ENCODE results near the gene HSPA4.

The HSPA4 gene

DNA sequence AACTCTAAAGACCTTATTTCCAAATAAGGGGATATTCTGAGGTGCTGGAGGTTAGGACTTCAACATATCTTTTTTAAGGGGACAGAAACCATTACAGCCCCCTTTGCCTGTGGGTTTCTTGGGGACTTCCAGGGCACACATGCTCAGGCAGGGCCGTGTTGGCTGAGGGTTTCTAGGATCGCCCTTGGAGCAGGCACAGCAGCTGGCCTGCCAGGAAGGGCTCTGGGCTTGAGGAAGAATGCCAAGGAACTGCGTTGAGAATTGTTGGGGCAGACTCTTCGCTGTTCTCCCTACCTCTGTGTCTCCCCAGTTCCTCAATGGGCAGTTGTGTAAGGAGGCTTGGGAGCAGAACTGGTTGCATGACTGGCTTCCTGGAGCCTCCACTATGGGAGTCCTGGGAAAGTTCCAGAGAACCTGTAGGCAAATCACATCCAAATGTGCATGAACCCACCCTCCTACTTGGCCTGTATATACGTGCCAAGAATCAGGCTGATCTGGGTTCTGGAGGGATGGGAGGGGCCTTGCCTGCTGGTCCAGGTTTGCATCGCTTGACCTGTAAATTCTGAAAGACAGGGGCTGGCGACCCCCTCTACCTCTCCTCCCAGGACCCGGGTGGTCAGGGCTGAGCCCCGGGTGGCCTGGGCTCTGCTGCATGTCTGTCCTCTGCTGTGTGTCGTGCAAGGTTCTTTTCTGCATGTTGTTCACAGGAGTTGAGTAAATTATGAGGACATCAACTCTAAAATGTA, 65.5 kb downstream of the HSPA4 start:
- no peak overlapping the region for H3K9ac ChIP-seq (ENCODE audit: low read depth, low read length)
- no peak overlapping the region for H3K4me3 ChIP-seq (ENCODE audit: low read length)
- peaks cover 6% of the 10 kb centered on the region for H3K4me1 ChIP-seq (ENCODE audit: control insufficient read depth, insufficient read depth, low read length)
- peaks cover 14% of the 10 kb centered on the region for H3K27me3 ChIP-seq (ENCODE audit: control insufficient read depth, insufficient read depth, low read length)
- no peaks in the 10 kb centered on the region for H3K9me3 ChIP-seq (replicated peaks; ENCODE audit: low read length)
- no peak overlapping the region for H3K4me2 ChIP-seq (ENCODE audit: low read length)
- no peaks in the 10 kb centered on the region for H3K36me3 ChIP-seq (ENCODE audit: insufficient read depth, low read length)

DNA sequence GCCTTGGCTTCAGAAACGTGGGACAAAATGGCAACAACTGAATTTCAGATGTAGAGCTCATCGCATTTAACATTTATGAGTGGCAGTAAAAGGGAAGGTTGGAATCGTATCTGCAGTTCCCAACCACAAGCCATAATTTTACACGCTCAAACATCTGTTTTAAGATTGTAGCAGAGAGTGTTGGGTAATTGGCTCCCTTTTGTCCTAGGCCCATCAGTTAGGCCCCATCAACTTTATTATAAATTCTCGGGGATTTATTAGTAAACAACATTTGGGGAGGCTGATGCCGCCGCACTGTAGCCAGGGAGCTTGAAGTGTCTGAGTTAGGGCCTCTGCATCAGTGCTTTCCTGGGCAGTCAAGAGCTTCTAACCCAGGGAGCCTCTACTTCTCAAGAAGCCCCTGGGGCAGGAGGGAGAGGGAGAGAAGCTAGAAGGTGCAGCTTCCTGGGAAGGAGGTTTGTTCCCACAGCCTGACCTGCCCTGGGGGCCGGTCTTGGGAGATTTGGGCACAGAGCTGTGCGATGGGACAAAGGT, 66.2 kb downstream of the HSPA4 start:
- H3K4me2 ChIP-seq (ENCODE audit: low read length) = no peak overlapping the region
- H3K27me3 ChIP-seq (ENCODE audit: control insufficient read depth, insufficient read depth, low read length) = peaks cover 14% of the 10 kb centered on the region
- no peak overlapping the region for H3K9ac ChIP-seq (ENCODE audit: low read depth, low read length)
- H3K4me3 ChIP-seq (ENCODE audit: low read length) = no peak overlapping the region
- no peaks in the 10 kb centered on the region for H3K9me3 ChIP-seq (replicated peaks; ENCODE audit: low read length)
- peaks cover 6% of the 10 kb centered on the region for H3K4me1 ChIP-seq (ENCODE audit: control insufficient read depth, insufficient read depth, low read length)
- no peaks in the 10 kb centered on the region for H3K36me3 ChIP-seq (ENCODE audit: insufficient read depth, low read length)

DNA sequence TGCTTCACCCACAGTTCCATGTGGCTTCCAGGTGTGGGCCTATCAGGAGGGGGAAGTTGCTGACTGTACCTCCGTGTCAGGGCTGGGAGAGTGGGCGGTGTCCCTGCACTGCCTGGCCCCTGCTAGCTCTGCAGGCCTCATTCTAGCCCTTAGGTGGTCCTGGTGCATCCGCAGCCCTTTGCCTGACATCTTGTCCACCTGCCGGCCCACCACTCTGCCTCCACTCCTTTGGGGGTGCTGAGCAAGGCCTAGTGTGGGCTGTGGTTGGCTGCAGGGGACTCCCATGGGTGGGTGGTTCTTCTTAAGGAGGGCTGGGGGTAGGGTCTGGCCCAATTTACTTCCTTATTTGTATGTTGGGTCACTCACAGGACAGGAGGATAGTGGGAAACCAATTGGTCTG, 66.9 kb downstream of the HSPA4 start:
- H3K4me1 ChIP-seq (ENCODE audit: control insufficient read depth, insufficient read depth, low read length) = no peaks in the 10 kb centered on the region
- H3K9ac ChIP-seq (ENCODE audit: low read depth, low read length) = no peak overlapping the region
- no peaks in the 10 kb centered on the region for H3K36me3 ChIP-seq (ENCODE audit: insufficient read depth, low read length)
- H3K27me3 ChIP-seq (ENCODE audit: control insufficient read depth, insufficient read depth, low read length) = peaks cover 19% of the 10 kb centered on the region
- no peak overlapping the region for H3K4me2 ChIP-seq (ENCODE audit: low read length)
- no peak overlapping the region for H3K4me3 ChIP-seq (ENCODE audit: low read length)
- H3K9me3 ChIP-seq (replicated peaks; ENCODE audit: low read length) = no peaks in the 10 kb centered on the region

DNA sequence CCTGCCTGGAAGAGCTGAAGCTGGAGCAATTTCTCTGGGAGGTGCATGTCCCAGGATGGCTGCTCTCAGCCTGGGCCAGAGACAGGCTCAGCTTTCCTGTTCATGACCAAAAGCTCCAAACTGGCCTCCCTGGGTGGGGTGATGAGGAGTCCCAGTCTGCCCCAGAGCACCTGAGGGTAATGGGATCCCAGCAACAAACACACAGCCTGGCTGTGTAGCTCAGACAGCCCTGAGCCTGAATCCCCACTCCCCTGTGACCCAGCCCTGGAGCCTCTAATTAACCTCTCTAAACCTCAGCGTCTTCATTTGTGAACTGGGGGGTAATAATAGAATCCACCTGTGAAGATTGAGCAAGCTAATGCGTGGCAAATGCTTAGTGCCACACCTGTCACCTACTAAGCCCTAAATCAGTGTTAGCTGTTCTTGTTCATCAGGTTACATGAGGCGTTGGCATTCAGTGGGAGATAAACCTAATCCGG, 67.5 kb downstream of the HSPA4 start:
- no peak overlapping the region for H3K4me3 ChIP-seq (ENCODE audit: low read length)
- no peaks in the 10 kb centered on the region for H3K4me1 ChIP-seq (ENCODE audit: control insufficient read depth, insufficient read depth, low read length)
- H3K4me2 ChIP-seq (ENCODE audit: low read length) = no peak overlapping the region
- no peaks in the 10 kb centered on the region for H3K36me3 ChIP-seq (ENCODE audit: insufficient read depth, low read length)
- H3K9me3 ChIP-seq (replicated peaks; ENCODE audit: low read length) = no peaks in the 10 kb centered on the region
- no peak overlapping the region for H3K9ac ChIP-seq (ENCODE audit: low read depth, low read length)
- H3K27me3 ChIP-seq (ENCODE audit: control insufficient read depth, insufficient read depth, low read length) = peaks cover 22% of the 10 kb centered on the region

DNA sequence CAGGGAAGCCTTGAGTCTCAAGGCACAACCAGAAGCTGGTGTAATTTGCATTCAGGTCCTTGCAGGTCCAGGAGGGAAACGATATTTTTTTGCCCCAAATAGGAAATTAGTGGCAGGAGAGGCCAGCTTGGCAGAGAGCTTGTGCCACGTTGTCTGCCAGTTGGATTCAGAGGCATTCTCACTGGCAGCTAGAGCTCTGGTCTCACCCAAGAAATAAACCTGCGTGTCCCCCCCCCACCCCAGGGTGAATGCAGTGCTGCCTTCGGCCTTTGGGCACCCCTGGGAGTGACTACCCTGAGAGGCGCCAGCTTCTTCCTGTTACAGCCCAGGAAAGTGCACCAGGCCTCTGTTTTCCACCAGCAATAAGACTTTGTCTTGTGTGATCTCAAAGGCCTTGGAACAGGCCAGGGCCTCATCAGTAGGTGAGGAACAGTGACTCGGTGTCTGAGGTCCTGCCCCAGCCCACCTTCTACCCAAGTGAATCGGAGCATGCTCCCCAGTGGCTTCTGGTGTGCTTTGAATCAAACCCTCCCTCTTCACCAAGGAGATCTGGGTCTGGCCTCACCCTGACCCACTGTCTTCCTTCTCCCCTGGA, 68.4 kb downstream of the HSPA4 start:
- Histone ChIP-seq H3K27me3 (ENCODE audit: control insufficient read depth, insufficient read depth, low read length) (peaks cover 22% of the 10 kb centered on the region), H3K9me3 (replicated peaks; ENCODE audit: low read length) (no peaks in the 10 kb centered on the region), H3K36me3 (ENCODE audit: insufficient read depth, low read length) (no peaks in the 10 kb centered on the region), H3K4me3 (ENCODE audit: low read length) (no peak overlapping the region), H3K4me2 (ENCODE audit: low read length) (no peak overlapping the region), H3K4me1 (ENCODE audit: control insufficient read depth, insufficient read depth, low read length) (no peaks in the 10 kb centered on the region), H3K9ac (ENCODE audit: low read depth, low read length) (no peak overlapping the region)

DNA sequence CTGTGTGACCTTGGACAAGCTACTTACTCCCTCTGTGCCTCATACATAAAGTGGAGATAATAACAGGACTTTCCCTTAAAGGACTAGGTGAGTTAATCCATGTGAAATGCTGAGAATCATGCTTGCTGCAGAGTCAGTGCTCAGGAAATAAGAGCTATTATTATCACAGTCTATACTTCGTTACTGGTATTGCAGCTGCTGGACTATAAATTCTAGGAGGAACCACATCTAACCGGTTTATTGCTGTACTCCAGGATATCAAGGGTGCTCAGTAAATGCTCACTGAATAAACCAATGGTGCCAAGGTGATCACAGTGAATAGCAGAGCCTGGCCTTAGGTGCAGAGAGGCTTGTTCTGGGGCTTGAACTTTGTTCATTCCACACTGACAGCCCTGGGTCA, 69.3 kb downstream of the HSPA4 start:
- H3K9me3 ChIP-seq (replicated peaks; ENCODE audit: low read length) = no peaks in the 10 kb centered on the region
- H3K27me3 ChIP-seq (ENCODE audit: control insufficient read depth, insufficient read depth, low read length) = peaks cover 22% of the 10 kb centered on the region
- H3K4me2 ChIP-seq (ENCODE audit: low read length) = no peak overlapping the region
- no peak overlapping the region for H3K9ac ChIP-seq (ENCODE audit: low read depth, low read length)
- H3K4me1 ChIP-seq (ENCODE audit: control insufficient read depth, insufficient read depth, low read length) = no peaks in the 10 kb centered on the region
- H3K4me3 ChIP-seq (ENCODE audit: low read length) = no peak overlapping the region
- H3K36me3 ChIP-seq (ENCODE audit: insufficient read depth, low read length) = no peaks in the 10 kb centered on the region

DNA sequence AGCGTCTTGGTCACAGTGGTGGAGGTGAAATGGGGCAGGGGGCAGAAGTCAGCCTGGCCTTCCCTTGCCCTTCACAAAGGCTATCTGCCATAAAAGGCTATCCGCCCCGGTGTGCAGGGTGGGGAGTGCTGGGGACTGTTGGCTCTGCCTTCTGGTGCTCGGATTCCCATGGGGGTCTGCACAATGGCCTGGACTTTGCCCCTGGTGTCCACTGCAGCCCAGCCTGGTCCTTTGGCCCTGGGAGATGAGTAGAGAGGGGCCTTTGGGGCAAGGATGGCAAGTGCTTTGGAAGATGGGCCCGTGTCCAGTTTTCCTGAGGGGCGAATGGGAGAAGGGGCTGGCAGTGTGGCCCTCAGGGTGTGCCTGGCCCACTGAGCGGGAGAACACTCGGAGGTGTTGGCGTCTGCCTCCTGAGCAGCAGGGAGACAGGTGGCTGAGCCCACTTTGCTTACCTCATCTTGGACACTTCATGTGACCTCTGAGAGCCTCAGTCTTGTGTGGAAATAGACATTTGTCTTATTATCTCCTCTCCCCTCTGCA, 69.9 kb downstream of the HSPA4 start:
- no peaks in the 10 kb centered on the region for H3K9me3 ChIP-seq (replicated peaks; ENCODE audit: low read length)
- H3K36me3 ChIP-seq (ENCODE audit: insufficient read depth, low read length) = no peaks in the 10 kb centered on the region
- H3K4me2 ChIP-seq (ENCODE audit: low read length) = no peak overlapping the region
- H3K27me3 ChIP-seq (ENCODE audit: control insufficient read depth, insufficient read depth, low read length) = peaks cover 23% of the 10 kb centered on the region
- H3K4me3 ChIP-seq (ENCODE audit: low read length) = no peak overlapping the region
- no peaks in the 10 kb centered on the region for H3K4me1 ChIP-seq (ENCODE audit: control insufficient read depth, insufficient read depth, low read length)
- no peak overlapping the region for H3K9ac ChIP-seq (ENCODE audit: low read depth, low read length)

DNA sequence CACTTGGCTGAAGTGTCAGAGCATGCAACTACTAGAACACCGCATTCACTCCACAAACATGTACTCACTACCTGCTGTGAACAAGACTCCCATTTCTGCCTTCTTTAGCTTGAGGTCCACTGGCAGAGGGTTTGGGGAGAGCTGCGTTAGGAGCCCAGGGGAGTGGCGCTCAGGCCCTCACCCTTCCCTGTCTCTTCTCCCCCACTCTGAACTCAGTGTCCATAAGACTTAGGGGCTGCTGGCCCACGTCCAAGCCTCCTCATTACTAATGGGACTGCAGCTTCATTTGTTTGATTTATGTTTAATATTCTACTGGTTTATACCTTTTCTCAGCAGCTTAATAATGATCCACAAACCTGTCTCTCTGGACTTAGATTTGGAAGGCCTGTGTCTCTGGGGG, 70.9 kb downstream of the HSPA4 start:
- Histone ChIP-seq H3K36me3 (ENCODE audit: insufficient read depth, low read length) (no peaks in the 10 kb centered on the region), H3K4me3 (ENCODE audit: low read length) (no peak overlapping the region), H3K4me1 (ENCODE audit: control insufficient read depth, insufficient read depth, low read length) (no peaks in the 10 kb centered on the region), H3K9ac (ENCODE audit: low read depth, low read length) (no peak overlapping the region), H3K27me3 (ENCODE audit: control insufficient read depth, insufficient read depth, low read length) (peaks cover 22% of the 10 kb centered on the region), H3K4me2 (ENCODE audit: low read length) (no peak overlapping the region), H3K9me3 (replicated peaks; ENCODE audit: low read length) (no peaks in the 10 kb centered on the region)

DNA sequence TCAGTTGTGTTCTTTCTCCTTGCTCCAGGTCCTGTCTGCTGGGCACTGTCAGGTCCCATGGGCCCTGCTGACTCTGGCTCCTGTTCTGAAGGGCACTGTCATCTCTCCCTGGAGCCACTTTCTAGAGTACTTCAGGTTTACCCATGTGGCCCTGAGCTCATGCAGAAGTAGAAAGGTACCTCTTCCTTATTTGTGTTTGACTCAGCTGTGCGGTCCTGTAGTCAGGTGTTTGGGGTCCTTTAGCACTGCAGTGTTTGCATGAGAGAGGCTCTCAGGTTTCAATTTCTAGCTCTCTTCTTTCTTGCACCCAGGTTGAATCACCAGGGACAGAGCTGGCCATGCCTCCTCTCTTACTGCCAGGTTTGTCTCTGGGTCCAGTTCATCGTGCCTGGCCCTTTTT, 71.5 kb downstream of the HSPA4 start:
- no peaks in the 10 kb centered on the region for H3K4me1 ChIP-seq (ENCODE audit: control insufficient read depth, insufficient read depth, low read length)
- no peaks in the 10 kb centered on the region for H3K9me3 ChIP-seq (replicated peaks; ENCODE audit: low read length)
- H3K4me2 ChIP-seq (ENCODE audit: low read length) = no peak overlapping the region
- no peaks in the 10 kb centered on the region for H3K36me3 ChIP-seq (ENCODE audit: insufficient read depth, low read length)
- H3K9ac ChIP-seq (ENCODE audit: low read depth, low read length) = no peak overlapping the region
- no peak overlapping the region for H3K4me3 ChIP-seq (ENCODE audit: low read length)
- H3K27me3 ChIP-seq (ENCODE audit: control insufficient read depth, insufficient read depth, low read length) = peaks cover 20% of the 10 kb centered on the region

DNA sequence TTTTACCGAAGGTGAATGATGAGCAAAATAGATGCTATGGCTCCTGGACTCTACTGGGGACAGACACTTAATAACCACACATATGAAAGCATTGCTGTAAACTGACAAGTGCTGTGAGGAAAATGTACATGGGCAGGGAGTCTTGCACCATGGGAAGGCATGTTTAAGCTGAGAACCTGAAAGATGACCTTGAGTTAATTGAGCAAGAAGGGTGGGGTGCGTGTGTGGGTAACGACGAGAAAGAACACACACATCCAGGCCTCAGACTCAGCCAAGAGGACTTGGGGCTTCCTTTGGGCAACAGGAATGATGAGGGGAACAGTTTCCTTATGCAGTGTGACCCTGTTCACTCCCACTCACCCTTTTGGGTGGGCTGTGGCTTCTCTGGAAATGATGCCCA, 73.1 kb downstream of the HSPA4 start:
- H3K9me3 ChIP-seq (replicated peaks; ENCODE audit: low read length) = no peaks in the 10 kb centered on the region
- H3K4me2 ChIP-seq (ENCODE audit: low read length) = no peak overlapping the region
- no peaks in the 10 kb centered on the region for H3K36me3 ChIP-seq (ENCODE audit: insufficient read depth, low read length)
- no peak overlapping the region for H3K9ac ChIP-seq (ENCODE audit: low read depth, low read length)
- H3K4me1 ChIP-seq (ENCODE audit: control insufficient read depth, insufficient read depth, low read length) = no peaks in the 10 kb centered on the region
- H3K4me3 ChIP-seq (ENCODE audit: low read length) = no peak overlapping the region
- H3K27me3 ChIP-seq (ENCODE audit: control insufficient read depth, insufficient read depth, low read length) = peaks cover 35% of the 10 kb centered on the region

DNA sequence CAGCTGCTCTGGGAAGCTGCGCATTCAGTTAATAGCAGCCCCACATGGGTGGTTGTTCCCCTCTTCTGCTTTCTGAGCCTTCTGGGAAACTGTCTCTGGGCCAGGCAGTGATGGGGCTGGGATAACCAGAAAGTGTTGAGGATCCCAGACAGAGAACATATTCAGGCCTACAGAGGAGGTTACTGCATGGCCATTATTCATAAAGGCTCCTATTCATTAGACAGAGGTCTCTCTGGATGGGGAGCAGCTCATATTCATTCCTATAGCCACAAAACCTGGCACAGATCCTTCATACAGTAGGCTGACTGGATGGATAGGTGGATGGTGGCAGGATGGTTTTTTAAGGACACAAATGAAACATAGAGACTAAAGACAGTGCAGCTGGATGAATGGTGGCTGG, 76.3 kb downstream of the HSPA4 start:
- Histone ChIP-seq H3K4me3 (ENCODE audit: low read length) (no peak overlapping the region), H3K27me3 (ENCODE audit: control insufficient read depth, insufficient read depth, low read length) (peaks cover 37% of the 10 kb centered on the region), H3K9ac (ENCODE audit: low read depth, low read length) (no peak overlapping the region), H3K9me3 (replicated peaks; ENCODE audit: low read length) (no peaks in the 10 kb centered on the region), H3K36me3 (ENCODE audit: insufficient read depth, low read length) (no peaks in the 10 kb centered on the region), H3K4me1 (ENCODE audit: control insufficient read depth, insufficient read depth, low read length) (no peaks in the 10 kb centered on the region), H3K4me2 (ENCODE audit: low read length) (no peak overlapping the region)

Data from skeletal muscle satellite cell (primary cell).